ENCODE data around the gene GRAMD1B. TPM values are rescaled to one million over a fixed set of nuclear protein-coding genes. Genes with fewer than 3 reads are reported as not detected.

Gene GRAMD1B
- total and polyA plus RNA-seq, 2 experiments from 2014 or later: 15.5 to 81.5 TPM

DNA sequence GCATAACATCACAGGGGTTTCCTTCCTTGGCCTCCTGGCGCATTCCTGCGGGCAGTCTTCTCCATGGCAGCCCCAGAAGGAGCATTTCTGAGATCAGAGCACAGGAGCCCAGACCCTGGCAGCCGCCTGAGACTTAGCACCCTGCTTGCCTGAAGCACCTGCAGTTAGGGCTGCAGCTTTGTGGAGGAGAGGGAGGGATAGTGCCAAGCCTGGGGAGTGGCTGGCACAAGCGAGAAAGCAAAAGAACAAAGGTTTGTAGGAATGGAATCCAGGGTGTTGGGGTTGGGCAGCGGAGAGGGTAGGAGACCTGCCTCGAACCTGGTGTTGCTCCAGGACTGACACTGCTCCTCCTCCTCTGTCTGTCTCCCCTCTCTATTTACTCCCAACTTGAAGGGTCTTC lies 157.5 kb downstream of the GRAMD1B start:
- H3K27ac ChIP-seq: no peak overlapping the region
- H3K9me3 ChIP-seq (ENCODE audit: low read depth): no peaks in the 10 kb centered on the region
- H3K4me3 ChIP-seq: no peak overlapping the region
- TF ChIP-seq, protein P1, sequence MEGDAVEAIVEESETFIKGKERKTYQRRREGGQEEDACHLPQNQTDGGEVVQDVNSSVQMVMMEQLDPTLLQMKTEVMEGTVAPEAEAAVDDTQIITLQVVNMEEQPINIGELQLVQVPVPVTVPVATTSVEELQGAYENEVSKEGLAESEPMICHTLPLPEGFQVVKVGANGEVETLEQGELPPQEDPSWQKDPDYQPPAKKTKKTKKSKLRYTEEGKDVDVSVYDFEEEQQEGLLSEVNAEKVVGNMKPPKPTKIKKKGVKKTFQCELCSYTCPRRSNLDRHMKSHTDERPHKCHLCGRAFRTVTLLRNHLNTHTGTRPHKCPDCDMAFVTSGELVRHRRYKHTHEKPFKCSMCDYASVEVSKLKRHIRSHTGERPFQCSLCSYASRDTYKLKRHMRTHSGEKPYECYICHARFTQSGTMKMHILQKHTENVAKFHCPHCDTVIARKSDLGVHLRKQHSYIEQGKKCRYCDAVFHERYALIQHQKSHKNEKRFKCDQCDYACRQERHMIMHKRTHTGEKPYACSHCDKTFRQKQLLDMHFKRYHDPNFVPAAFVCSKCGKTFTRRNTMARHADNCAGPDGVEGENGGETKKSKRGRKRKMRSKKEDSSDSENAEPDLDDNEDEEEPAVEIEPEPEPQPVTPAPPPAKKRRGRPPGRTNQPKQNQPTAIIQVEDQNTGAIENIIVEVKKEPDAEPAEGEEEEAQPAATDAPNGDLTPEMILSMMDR (IDR thresholded peaks at IDR 0.05; ENCODE audit: low read depth, low read length): no peak
- no peak for DNase-seq (ENCODE audit: low read depth in 1 of 2, low spot score in 1 of 2)
- peaks cover 6% of the 10 kb centered on the region for H3K4me1 ChIP-seq (ENCODE audit: low read depth)
- H3K36me3 ChIP-seq: peaks cover 2% of the 10 kb centered on the region
- no peaks in the 10 kb centered on the region for H3K27me3 ChIP-seq

DNA sequence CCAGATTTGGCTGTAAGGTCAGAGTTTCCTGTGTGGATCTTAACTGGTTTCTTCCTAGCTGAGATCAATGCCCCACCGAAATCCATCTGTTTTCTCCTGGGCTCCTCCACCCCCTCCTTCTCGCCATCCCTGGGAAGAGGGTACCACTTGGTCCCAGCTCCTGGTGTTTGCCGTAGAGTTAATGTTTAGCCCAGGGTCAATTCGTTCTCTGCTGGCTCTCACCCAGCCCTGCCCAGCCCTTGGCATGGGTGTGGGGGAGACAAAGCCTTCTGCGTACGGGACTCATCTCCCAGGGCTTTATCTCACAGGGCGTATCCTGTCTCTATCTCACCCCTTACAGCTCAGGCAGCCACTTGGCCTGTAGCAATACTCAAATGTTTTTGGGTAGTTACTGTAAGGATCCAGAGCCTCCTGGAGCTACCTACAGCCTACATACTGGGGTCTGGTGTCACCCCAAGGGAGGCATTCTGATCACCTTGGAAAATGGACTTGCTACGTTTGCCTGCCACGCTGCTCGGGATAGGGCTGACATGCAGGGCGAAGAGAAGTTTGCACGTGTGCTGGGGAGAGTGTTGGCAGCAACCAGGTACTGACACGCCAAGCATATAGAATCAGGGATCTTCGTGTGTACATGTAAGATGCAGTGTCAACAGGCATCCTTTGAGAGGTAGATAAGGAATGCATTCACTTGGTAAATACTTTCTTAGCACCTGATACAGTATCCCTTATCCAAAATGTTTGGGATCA lies 158.2 kb downstream of the GRAMD1B start:
- TF ChIP-seq, protein P1 (IDR thresholded peaks at IDR 0.05; ENCODE audit: low read depth, low read length): no peak
- peaks cover 6% of the 10 kb centered on the region for H3K4me1 ChIP-seq (ENCODE audit: low read depth)
- no peak for DNase-seq (ENCODE audit: low read depth in 1 of 2, low spot score in 1 of 2)
- H3K9me3 ChIP-seq (ENCODE audit: low read depth): no peaks in the 10 kb centered on the region
- no peak overlapping the region for H3K27ac ChIP-seq
- H3K4me3 ChIP-seq: no peak overlapping the region
- peaks cover 2% of the 10 kb centered on the region for H3K36me3 ChIP-seq
- H3K27me3 ChIP-seq: no peaks in the 10 kb centered on the region

DNA sequence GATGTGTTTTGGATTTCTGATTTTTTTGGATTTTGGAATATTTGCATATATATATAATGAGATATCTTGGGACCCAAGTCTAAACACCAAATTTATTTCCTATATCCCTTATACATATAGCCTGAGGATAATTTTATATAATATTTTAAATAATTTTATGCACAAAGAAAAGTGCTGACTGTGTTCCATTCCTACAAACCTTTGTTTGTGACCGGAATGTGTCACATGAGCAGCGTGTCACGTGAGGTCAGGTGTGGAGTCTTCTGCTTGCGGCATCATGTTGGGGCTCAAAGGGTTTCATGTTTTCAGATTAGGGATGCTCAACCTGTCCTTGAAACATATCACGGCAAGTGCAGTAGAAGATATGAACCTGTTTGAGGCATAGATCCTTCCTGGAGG lies 158.8 kb downstream of the GRAMD1B start:
- H3K4me3 ChIP-seq: no peak overlapping the region
- no peaks in the 10 kb centered on the region for H3K27me3 ChIP-seq
- H3K36me3 ChIP-seq: peaks cover 2% of the 10 kb centered on the region
- no peak for DNase-seq (ENCODE audit: low read depth in 1 of 2, low spot score in 1 of 2)
- no peak overlapping the region for H3K27ac ChIP-seq
- peaks cover 6% of the 10 kb centered on the region for H3K4me1 ChIP-seq (ENCODE audit: low read depth)
- TF ChIP-seq, protein P1 (IDR thresholded peaks at IDR 0.05; ENCODE audit: low read depth, low read length): no peak
- no peaks in the 10 kb centered on the region for H3K9me3 ChIP-seq (ENCODE audit: low read depth)

- peak in 1 of 2 donors; percentile 62 for DNase-seq (ENCODE audit: low read depth in 1 of 2, low spot score in 1 of 2)
- H3K9me3 ChIP-seq (ENCODE audit: low read depth): no peaks in the 10 kb centered on the region
- peaks cover 6% of the 10 kb centered on the region for H3K4me1 ChIP-seq (ENCODE audit: low read depth)
- H3K27ac ChIP-seq: no peak overlapping the region
- TF ChIP-seq, protein P1 (IDR thresholded peaks at IDR 0.05; ENCODE audit: low read depth, low read length): no peak
- H3K27me3 ChIP-seq: no peaks in the 10 kb centered on the region
- no peak overlapping the region for H3K4me3 ChIP-seq
- H3K36me3 ChIP-seq: peaks cover 2% of the 10 kb centered on the region
Observed at GRCh38 chr11:123590296-123590912, 160.3 kb downstream of the GRAMD1B start.

- H3K36me3 ChIP-seq: peaks cover 11% of the 10 kb centered on the region
- H3K4me1 ChIP-seq (ENCODE audit: low read depth): no peaks in the 10 kb centered on the region
- no peak overlapping the region for H3K27ac ChIP-seq
- H3K9me3 ChIP-seq (ENCODE audit: low read depth): no peaks in the 10 kb centered on the region
- DNase-seq (ENCODE audit: low read depth in 1 of 2, low spot score in 1 of 2): no peak
- TF ChIP-seq, protein P1 (IDR thresholded peaks at IDR 0.05; ENCODE audit: low read depth, low read length): no peak
- no peaks in the 10 kb centered on the region for H3K27me3 ChIP-seq
- H3K4me3 ChIP-seq: no peak overlapping the region
Observed at GRCh38 chr11:123593570-123593969, 163.5 kb downstream of the GRAMD1B start.

All from cardiac muscle cell (in vitro differentiated cells and primary cell).